ENCODE measurements around the gene SSR4.

The SSR4 gene

DNA sequence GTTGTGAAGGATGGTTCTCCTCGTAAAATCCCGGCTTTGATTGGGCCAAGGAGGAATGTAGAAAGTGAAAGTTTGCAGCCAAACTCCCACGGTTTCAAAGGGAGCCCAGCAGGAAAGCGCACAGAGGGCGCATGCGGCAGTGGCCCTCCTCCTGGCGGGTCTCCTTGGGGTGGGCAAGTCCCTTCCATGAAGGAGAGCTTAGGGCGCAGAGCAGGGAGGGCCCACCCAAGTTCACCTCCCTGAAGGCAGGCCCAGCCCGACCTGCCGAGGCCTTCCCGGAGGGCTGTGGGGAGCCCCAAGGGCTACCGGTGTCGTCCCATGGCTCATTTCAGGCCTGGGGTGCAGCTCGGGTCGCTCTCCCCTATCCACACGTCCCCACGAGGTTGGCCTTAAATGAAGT, 33.8 kb downstream of the SSR4 start:
- in situ Hi-C loops (cut with HindIII; ENCODE audit: low sequenced_read_pairs): no loop called here

GRCh38 chrX:153828723-153829548, 34.5 kb downstream of the SSR4 start:
- in situ Hi-C loops (cut with HindIII; ENCODE audit: low sequenced_read_pairs): no loop called here

DNA sequence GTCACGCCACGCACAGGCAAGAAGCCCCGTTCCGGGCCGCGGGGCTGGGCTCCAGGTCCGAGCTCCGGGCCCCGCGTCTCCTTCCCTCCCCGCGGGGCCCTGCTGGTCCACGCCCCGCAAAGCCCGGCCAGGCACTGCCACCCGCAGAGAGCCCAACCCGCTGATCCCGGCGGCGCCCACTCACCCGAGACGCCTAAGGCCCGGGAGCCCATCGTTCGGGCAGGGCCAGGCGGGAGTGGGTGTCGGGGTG, 35.0 kb downstream of the SSR4 start:
- in situ Hi-C loops (cut with HindIII; ENCODE audit: low sequenced_read_pairs): no loop called here

GRCh38 chrX:153829799-153830639, 35.6 kb downstream of the SSR4 start, which contains the start of gene PDZD4:
TSS of gene PDZD4 (minus strand) at chrX:153830544. CDS start at chrX:153830298, 246 bp downstream.
- in situ Hi-C loops (cut with HindIII; ENCODE audit: low sequenced_read_pairs): no loop called here

DNA sequence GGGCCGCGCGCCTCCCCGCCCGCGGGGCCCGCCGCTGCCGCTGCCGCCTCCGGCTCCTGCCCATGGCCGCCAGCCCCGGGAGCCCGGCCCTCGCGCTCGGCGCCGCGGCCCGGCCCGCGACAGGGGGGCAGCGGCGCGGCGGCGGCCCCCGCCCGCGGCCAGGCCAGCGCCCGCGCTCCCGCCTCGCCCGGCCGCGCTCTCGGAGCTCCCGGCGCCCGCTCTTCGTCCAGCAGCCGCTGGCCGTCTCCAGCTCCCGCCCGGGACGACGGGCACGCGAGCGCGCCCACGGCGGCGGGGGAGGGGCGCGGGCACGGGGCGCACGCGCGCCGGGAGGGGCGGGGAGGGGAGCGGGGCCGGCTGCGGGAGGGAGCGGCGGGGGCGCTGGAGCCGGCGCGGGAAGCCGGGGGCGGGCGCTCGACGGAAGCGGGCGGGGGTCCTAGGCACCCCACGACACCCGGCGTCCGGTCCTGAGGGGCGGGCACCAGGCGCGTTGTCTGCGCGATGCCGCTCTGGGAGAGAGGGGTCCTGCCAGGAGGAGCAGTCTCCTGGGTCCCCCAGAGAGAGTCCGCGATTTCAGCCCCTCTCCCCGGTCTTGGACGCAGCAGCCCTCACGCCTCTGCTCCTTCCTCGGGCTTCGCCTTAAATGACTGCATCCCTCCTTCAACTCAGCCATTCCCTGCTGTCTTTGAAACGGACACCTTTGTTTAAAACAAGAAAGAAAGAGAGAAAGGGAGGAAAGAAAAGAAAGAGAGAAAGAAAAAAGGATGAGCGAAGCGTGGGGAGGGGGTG, 36.4 kb downstream of the SSR4 start:
- in situ Hi-C loops (cut with HindIII; ENCODE audit: low sequenced_read_pairs): no loop called here

GRCh38 chrX:153831429-153832150, 37.1 kb downstream of the SSR4 start:
- in situ Hi-C loops (cut with HindIII; ENCODE audit: low sequenced_read_pairs): no loop called here

GRCh38 chrX:153832728-153833127, 38.3 kb downstream of the SSR4 start:
- in situ Hi-C loops (cut with HindIII; ENCODE audit: low sequenced_read_pairs): no loop called here

- in situ Hi-C loops (cut with HindIII; ENCODE audit: low sequenced_read_pairs): no loop called here
These were observed 42.5 kb downstream of the SSR4 start for GRCh38 chrX:153836921-153837320.

DNA sequence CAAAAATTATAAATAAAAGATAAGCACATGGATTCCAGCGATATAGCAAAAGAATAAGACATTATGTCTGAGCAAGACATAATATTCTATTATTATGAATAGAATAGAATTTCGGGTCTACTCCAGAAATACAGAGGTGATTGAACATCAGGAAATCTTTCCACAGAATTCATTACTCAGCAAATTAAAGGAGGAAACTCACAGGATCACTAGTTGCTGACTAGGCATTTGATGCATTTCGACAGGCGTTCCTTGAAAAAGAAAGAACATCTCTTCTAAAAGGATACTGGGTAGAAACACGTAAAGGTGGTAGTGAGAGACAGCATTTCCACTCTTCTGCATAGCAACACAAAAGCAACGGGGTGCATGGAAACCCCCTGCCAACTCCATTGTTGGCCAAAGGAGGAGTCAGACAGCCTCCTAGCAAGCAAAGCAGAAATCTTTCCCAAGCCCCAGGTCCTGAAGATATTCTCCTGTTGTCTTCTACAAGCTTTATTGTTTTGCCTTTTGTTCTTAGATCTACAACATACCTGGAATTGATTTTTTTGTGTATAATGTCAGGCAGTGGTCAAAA, 50.1 kb downstream of the SSR4 start:
- in situ Hi-C loops (cut with HindIII; ENCODE audit: low sequenced_read_pairs): no loop called here

GRCh38 chrX:153845195-153845594, 50.7 kb downstream of the SSR4 start:
- in situ Hi-C loops (cut with HindIII; ENCODE audit: low sequenced_read_pairs): no loop called here

DNA sequence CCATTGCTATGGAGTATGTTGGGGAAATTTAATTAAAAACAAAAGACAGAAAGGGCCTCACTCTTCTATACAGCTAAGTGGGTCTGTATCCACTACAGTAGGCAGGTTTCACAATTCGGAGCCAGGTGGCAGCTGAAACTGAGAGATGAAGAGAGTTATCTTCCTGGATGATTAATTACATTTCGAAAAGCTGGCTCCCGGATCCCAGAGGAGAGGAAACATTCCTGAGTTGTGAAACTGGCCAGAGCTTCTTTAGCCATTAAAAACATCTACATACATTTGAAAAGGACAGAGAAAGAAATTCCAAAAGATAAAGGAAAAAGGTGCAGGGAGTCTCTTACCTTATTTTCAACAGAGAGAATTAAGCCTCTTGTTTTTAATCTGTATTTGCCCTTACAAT, 51.4 kb downstream of the SSR4 start:
- in situ Hi-C loops (cut with HindIII; ENCODE audit: low sequenced_read_pairs): no loop called here

Measured in DLD1 (cell line).